Measurements from ENCODE around the gene SNCB. TPM values are rescaled to one million over a fixed set of nuclear protein-coding genes. Genes with fewer than 3 reads are reported as not detected.

SNCB gene
- total and polyA plus RNA-seq, 2 of the 13 experiments (the other 11 are each of a cell fraction or from before 2014, with no cell fraction given), result not detected

DNA sequence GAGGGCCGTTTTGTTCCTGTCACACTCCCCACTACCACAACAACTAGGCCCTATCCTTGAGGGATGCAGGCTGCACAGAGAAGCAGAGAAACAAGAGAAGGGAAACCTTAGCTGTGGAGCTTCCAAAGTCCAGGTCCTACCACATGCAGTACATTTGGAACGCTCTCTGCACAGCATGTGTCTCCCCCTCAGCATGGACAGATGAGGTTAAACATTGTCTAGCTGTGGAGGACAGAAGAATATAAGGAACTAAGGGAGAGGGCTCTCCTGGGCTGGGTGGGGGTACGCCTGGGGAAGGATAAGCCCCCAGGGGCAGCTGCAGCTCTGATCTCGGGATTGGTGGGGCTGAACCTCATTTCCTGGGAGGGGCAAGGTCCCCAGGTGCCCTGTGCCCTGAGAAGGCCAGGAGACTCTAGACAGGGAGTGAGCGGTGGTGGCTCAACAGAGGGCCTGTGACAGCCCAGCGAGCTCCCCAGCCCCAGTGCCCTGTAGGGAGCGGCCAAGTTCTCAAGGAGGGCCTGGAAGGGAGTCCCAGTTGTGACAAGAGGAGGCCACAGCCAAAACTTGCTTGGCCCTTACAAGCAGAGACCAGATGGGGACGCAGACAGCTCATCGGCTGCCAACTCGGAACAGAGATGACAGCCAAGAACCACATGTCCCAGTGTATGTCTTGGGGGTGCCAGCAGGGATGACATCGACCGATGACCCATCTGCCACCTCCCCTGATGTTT lies 47.0 kb upstream of the SNCB start (continued):
- TF ChIP-seq MZF1 (CRISPR knock-in tag; IDR thresholded peaks at IDR 0.05; ENCODE audit: borderline replicate concordance) (no peak), ASH2L (IDR thresholded peaks at IDR 0.05; ENCODE audit: insufficient read length, low read depth, low read length) (no peak), BORCS8-MEF2B (CRISPR knock-in tag; IDR thresholded peaks at IDR 0.05) (no peak), ATF7 (IDR thresholded peaks at IDR 0.05) (peak; percentile 57; the same call in 1 of the 2 replicates), ATF7 (CRISPR knock-in tag; IDR thresholded peaks at IDR 0.05) (no peak), ZNF335 (CRISPR knock-in tag; IDR thresholded peaks at IDR 0.05) (no peak), SKI (IDR thresholded peaks at IDR 0.05; ENCODE audit: partially characterized antibody) (no peak), MBNL3 (CRISPR knock-in tag; conservative IDR thresholded peaks at IDR 0.05) (no peak)
- TF ChIP-seq, protein P1, sequence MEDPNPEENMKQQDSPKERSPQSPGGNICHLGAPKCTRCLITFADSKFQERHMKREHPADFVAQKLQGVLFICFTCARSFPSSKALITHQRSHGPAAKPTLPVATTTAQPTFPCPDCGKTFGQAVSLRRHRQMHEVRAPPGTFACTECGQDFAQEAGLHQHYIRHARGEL (CRISPR knock-in tag; IDR thresholded peaks at IDR 0.05), result no peak
- TF ChIP-seq, protein P2, sequence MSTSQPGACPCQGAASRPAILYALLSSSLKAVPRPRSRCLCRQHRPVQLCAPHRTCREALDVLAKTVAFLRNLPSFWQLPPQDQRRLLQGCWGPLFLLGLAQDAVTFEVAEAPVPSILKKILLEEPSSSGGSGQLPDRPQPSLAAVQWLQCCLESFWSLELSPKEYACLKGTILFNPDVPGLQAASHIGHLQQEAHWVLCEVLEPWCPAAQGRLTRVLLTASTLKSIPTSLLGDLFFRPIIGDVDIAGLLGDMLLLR (CRISPR knock-in tag; IDR thresholded peaks at IDR 0.05), result no peak
- TF ChIP-seq, protein P3, sequence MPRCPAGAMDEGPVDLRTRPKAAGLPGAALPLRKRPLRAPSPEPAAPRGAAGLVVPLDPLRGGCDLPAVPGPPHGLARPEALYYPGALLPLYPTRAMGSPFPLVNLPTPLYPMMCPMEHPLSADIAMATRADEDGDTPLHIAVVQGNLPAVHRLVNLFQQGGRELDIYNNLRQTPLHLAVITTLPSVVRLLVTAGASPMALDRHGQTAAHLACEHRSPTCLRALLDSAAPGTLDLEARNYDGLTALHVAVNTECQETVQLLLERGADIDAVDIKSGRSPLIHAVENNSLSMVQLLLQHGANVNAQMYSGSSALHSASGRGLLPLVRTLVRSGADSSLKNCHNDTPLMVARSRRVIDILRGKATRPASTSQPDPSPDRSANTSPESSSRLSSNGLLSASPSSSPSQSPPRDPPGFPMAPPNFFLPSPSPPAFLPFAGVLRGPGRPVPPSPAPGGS (CRISPR knock-in tag; IDR thresholded peaks at IDR 0.05), result no peak
- TF ChIP-seq, protein P4, sequence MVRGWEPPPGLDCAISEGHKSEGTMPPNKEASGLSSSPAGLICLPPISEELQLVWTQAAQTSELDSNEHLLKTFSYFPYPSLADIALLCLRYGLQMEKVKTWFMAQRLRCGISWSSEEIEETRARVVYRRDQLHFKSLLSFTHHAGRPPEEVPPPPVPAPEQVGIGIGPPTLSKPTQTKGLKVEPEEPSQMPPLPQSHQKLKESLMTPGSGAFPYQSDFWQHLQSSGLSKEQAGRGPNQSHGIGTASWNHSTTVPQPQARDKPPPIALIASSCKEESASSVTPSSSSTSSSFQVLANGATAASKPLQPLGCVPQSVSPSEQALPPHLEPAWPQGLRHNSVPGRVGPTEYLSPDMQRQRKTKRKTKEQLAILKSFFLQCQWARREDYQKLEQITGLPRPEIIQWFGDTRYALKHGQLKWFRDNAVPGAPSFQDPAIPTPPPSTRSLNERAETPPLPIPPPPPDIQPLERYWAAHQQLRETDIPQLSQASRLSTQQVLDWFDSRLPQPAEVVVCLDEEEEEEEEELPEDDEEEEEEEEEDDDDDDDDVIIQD (CRISPR knock-in tag; IDR thresholded peaks at IDR 0.05; ENCODE audit: low read depth), result no peak
- TF ChIP-seq, protein P5, sequence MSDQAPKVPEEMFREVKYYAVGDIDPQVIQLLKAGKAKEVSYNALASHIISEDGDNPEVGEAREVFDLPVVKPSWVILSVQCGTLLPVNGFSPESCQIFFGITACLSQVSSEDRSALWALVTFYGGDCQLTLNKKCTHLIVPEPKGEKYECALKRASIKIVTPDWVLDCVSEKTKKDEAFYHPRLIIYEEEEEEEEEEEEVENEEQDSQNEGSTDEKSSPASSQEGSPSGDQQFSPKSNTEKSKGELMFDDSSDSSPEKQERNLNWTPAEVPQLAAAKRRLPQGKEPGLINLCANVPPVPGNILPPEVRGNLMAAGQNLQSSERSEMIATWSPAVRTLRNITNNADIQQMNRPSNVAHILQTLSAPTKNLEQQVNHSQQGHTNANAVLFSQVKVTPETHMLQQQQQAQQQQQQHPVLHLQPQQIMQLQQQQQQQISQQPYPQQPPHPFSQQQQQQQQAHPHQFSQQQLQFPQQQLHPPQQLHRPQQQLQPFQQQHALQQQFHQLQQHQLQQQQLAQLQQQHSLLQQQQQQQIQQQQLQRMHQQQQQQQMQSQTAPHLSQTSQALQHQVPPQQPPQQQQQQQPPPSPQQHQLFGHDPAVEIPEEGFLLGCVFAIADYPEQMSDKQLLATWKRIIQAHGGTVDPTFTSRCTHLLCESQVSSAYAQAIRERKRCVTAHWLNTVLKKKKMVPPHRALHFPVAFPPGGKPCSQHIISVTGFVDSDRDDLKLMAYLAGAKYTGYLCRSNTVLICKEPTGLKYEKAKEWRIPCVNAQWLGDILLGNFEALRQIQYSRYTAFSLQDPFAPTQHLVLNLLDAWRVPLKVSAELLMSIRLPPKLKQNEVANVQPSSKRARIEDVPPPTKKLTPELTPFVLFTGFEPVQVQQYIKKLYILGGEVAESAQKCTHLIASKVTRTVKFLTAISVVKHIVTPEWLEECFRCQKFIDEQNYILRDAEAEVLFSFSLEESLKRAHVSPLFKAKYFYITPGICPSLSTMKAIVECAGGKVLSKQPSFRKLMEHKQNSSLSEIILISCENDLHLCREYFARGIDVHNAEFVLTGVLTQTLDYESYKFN (CRISPR knock-in tag; conservative IDR thresholded peaks at IDR 0.05), result peak; percentile 59
- TF ChIP-seq, protein P6, sequence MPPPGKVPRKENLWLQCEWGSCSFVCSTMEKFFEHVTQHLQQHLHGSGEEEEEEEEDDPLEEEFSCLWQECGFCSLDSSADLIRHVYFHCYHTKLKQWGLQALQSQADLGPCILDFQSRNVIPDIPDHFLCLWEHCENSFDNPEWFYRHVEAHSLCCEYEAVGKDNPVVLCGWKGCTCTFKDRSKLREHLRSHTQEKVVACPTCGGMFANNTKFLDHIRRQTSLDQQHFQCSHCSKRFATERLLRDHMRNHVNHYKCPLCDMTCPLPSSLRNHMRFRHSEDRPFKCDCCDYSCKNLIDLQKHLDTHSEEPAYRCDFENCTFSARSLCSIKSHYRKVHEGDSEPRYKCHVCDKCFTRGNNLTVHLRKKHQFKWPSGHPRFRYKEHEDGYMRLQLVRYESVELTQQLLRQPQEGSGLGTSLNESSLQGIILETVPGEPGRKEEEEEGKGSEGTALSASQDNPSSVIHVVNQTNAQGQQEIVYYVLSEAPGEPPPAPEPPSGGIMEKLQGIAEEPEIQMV (CRISPR knock-in tag; IDR thresholded peaks at IDR 0.05; ENCODE audit: low read depth), result no peak
